HG03575 (cell line): Measurements from ENCODE around the gene PAX5.

Experiments
- ATAC-seq: cut with Tn5 transposase; IDR thresholded peaks from one replicate; pipeline ENCODE4 v1.9.1; 2021; ENCODE audit not compliant: unreplicated experiment, insufficient number of reproducible peaks, low FRiP score; ENCODE audit errors: extremely low read depth

PAX5 gene

GRCh38 chr9:36812556-36812955 is 221.5 kb downstream of the PAX5 start:
- ATAC-seq, result no peak

DNA sequence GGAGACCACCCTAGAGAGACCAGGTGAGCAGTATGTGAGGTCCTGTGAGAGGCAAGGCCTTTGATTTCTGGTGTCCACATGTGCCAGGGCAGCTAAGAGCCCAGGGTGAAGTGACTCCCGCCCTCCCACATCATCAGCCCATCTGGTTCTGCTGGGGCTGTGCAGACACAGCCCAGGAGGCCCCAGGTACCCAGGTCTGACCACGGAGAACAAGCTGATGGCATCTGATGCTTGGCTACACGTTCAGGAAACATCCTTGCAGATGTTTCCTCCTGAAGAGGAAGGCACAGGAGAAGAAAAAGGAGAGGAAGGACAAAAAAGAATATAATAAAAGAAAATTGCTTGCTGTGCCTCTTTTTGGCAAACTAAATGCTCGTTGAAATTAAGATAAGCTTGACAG is 225.8 kb downstream of the PAX5 start:
- ATAC-seq, result no peak

DNA sequence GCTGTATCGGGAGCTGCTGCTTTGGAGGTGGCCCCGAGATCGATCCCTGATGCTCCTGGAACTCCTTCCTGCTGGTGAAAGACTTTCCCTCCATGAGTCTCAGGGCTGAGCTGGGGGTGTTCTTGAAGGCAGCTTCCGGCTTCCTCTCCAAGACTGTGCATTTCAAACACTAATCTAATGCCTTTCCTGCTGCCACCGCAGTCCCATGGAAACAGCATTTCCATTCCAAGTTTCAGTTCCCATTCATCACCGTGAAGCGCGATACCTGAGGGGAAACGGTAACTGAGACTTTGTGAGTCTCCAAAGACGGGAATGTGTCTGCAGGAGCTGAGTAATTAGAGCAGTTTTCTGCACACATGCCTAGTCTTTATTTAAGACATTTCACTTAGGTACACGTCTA is 230.1 kb downstream of the PAX5 start:
- no peak for ATAC-seq

DNA sequence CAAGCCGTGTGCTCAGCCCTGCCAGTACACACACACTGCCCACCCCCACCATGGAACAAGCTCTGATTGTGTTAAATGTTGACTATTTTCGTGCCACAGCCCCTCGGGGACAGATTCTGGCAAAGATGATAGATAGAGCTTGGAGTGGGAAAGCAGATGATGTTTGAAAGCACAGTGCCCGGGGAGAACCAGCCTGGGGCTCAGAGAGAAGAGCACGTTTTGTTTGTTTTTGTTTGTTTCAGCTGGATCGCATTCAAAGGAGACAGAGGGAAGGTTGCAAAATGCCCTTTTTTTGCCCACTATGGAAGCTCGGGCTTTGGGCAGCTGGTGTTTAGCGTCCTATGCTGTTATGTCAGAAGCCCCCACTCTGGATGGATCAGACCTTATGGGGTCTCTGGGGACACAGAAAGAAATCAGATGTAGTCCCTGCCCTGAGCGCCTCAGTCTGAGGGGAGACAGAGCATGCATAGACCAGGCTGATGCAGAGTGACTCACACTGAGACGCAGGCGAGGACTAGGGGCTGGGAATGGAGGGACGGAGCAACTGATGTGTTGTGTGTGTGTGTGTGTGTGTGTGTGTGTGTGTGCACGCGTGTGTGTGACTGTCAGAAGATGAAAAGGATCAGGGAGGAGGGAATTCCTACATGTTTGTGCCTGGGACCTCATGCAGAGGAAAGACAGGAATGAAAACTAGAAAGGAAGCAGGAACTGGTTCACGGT is 231.7 kb downstream of the PAX5 start:
- no peak for ATAC-seq

GRCh38 chr9:36800455-36800854 is 233.6 kb downstream of the PAX5 start:
- no peak for ATAC-seq

- no peak for ATAC-seq
Measured at GRCh38 chr9:36798350-36799065, 235.6 kb downstream of the PAX5 start.

DNA sequence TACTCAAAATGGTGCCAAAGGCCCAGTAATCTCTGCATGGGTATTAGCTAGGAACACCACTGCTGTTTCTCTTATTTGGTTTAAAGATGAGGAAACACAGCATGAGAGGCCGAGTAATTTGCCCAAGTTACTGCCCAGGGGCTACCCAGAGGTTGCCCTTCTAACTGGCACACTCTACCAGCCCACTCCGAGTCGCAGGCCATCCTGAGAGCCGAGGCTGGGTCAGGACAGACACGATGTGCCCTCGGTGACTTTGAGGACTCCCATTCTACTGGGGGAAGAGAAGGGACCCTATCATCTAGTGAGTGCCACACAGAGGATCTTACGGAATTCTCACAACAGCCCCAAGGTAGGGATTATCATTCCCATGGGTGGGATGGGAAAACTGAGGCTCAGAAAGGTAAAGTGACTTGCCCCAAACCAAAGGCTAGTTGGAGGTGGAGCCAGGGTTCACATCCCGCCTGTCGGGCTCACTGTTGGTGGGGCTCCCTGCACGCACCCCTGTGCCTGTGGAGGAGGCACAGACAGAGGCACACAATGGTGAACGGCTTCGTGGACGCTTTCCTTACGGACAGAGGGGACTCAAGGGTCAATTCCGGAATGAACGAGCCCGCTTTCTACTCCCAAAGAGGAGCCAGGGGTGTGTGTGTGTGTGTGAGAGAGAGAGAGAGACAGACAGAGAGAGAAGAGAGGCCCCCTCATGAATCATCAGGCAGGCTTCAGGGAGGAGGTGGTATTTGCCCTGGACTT is 236.4 kb downstream of the PAX5 start:
- no peak for ATAC-seq

- no peak for ATAC-seq
Measured at GRCh38 chr9:36796671-36797419, 237.2 kb downstream of the PAX5 start.

- no peak for ATAC-seq
Measured at GRCh38 chr9:36794461-36794860, 239.6 kb downstream of the PAX5 start.

GRCh38 chr9:36793277-36793676 is 240.8 kb downstream of the PAX5 start:
- no peak for ATAC-seq

DNA sequence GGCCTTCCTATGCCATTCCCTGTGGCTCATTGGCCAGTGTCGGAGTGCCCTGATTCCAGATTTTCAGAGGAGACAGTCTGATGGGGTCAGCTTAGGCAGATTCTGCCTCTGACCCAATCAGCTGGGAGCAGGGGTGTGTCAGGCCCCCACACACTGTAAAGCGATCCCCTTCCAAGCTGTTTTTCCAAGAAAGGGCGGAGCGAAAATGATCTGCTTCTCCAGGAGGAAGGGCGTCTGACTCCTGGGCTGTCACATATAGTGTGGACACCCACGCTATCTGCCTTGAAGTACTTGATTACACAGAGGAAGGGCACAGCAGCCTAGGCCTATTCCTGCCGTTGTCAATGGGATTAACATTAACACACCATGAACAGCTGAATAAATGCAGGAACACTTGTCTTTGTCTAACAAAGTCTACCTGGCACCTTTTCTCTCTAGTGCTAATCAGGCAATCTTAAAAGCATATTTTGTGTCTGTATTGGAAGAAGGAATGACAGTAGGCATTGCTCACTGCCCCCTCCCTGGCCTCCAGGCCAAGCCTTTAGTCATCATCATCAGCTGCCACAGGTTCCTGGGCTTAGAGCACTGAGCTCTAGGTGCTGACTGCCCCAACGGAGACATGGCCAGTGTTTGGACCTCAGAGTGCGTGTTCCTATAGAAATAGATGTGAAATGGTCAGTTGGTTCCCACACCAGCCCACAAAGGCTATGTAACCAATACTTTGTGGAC is 242.7 kb downstream of the PAX5 start:
- no peak for ATAC-seq

DNA sequence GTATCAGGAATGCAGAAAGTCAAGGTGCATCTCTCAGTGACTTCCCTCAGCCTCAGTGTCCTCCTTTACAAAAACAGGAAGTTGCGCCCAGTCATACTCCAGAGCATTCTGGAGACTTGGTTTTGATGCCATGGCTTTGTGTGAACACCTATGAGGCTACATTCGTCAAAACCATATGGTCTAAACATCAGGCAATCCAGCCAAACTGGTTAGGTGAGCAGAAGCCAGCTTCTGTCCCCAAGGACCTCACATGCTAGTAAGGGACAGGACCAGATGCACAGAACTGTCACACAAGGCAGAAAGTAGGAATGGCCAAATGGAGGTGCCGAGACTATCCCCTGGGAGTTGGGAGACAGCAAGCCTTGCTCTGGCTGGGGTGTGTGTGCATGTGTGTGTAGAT is 244.2 kb downstream of the PAX5 start:
- ATAC-seq, result no peak

DNA sequence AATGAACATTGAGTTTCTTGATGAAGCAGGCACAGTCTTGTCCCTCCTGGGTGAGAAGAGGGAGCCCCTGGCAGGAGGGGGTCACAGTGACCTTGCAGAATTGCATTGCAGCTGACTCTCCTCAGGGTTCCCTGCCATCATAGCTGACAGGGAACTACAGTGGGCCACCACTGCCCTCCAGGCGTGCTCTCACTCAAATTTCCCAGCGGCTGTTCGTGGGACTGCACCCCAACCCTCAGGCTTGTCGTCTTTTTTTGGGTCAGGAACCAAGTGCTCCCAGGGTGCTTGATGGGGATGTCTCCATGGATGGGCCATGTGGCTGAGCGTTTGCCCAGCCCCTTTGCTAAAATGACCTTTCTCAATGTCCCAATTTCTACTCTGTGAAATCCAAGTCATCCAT is 245.5 kb downstream of the PAX5 start:
- no peak for ATAC-seq

GRCh38 chr9:36787709-36788108 is 246.4 kb downstream of the PAX5 start:
- ATAC-seq, result no peak
